T-helper 1 cell treated with Interleukin-12 subunit alpha and Interleukin-12 subunit beta and Interleukin-4 antibody, amounts not matched to agents 30 ng/mL and 1 ng/mL, for 36 hours (primary cell): ENCODE measurements around the gene COX17. TPM values are rescaled to one million over a fixed set of nuclear protein-coding genes. Genes with fewer than 3 reads are reported as not detected.

Experiments used
- intact Hi-C: fragments of 100-400 bp; cut with micrococcal nuclease; formaldehyde crosslinking; loops from one replicate; pipeline ENCODE4 v1.15.1; 2024
- total RNA-seq: library from RNA; stranded (reverse); gene quantifications from 2 replicates; pipeline ENCODE4 v1.2.3, GENCODE V29; 2022

COX17 gene, protein sequence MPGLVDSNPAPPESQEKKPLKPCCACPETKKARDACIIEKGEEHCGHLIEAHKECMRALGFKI
- total RNA-seq: 48.8 and 55.6 TPM in 2 replicates

DNA sequence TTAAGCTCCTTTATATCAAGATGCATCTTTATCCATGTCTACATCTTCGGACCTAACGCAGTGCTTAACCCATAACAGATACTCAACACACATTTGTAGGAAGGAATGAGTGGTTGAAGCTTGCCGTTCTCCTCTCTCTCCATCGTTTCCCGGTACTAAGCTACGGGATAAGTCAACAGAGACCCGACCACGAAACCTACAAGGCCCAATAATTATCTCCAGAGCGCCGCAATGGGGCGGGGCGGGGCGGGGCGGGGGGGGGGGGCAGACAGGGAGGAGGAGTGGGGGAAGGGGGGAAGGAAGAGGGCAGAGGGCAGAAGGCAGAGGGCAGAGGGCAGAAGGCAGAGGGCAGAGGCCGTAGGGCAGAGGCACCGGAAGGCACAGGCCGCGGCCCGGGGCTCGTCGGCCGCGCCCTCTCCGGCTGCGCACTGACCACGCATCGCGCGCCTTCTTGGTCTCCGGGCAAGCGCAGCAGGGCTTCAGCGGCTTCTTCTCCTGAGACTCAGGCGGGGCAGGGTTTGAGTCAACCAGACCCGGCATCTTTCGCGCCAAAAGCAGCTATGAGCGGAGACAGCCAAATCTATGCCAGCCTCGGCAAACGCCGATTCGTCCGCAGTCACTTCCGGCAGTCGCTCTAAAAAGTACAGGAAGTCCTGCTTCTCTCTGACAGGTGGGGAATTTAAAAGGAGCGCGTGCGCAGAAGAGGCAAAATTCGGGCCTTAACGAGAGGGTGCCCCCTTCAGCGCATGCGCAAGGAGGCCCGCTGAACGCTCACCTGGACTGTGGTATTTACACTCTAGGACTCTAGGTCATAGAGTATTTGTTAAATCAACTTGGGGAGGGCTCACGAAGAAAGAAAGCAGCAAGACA is at the start of gene COX17:
COX17 (minus strand) TSS at position 636 of the 870 bp plus-strand sequence; CDS start at position 540, 96 bp downstream.
- intact Hi-C loops: loop anchor here (1.0 to 10.0 kb wide), 17 partner anchors 23 to 1065 kb away; partner anchors contain the start of genes ADPRH, ARHGAP31, B4GALT4 and CD80

DNA sequence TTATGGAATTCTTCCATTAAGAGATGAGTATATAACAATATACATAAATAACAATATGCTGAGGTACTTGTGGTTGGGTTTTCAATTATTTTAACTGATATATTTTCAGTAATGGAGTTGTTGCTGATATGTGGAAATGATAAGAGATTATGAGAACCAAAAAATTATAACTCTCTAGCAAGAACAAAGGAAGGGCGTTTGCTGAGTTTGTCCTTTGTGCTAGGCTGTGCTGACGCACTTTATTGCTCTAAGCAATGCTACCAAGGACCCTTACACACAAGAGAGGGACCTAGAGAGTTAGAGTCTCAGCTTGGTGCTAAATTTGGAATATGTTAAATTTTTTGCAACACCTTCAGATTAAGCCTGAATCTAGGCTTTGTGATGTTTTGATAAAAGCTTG is 49.7 kb upstream of the COX17 start:
- intact Hi-C loops: no loop called here

DNA sequence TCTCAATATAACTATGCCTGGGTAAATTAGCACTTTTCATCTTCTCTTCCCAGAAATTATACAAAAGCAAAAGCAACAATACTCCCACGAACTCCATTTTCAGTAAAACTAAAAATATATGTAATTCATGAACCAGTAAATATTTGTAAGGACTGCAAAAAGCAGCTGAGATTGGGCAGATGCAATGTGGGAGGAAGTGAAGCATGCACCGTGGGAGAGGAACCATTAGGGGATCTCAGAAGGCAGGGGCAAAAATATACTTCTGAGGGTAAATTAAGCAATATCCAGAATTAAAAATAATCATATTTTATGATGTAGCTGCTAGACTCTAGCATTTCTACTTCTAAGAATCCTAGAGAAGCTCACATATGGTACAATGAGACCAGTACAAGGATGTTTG is 45.8 kb upstream of the COX17 start:
- intact Hi-C loops: no loop called here

DNA sequence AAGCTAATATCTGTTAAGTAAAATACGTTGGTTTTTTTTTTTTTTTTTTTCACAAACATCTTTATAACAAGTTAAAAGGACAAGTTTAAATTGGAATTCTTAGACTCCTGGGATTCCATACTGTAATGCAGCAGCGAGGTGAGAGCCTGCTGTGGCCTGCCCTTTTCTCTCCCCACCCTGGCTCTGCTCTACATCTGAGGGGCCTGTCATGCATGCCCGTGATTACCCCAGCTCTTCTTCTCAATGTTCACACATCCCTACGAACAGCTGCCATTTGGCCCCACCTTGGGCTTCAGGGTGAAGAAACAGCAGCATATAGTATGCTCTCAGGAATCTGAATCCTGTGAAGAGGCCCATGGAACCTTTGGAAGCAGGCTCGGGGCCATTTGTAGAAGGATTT is 40.3 kb upstream of the COX17 start:
- intact Hi-C loops: no loop called here

DNA sequence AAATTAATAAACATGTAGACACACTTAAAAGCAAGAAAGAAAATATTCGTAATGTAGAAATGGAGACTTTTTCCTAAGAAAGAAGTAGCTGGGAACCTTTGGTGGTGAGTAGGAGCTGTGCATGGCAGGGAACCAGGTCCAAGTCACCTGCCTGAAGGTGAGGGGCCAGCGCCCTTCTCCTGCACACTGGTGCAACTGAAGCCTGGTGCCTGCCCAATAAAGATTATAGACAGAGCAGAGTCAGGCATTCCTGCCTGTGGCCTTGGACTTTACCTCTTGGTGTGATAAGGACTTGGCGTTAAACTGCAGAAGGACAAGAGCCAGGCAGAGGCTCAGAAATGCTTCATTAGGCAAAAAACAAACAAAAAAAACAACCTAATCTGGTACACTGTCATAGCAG is 39.8 kb upstream of the COX17 start:
- intact Hi-C loops: no loop called here

DNA sequence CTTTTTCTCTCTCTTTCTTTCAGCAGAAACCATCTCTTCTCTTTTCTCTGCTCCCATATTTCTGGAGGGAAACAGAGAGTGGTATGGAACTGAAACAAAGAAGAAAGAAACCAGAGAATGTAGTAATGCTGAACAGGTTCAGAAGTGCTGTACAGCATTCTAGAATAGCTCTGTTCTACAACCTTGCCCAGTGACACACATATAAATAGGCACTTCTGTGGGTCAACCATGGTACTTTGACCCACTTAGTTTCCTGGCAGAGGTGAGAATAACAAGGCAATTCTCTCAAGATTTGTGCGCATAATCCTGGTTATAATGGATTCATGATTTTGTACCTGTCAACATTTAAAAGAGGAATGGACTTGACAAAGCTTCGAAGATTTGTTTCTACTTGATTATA is 37.9 kb upstream of the COX17 start:
- intact Hi-C loops: no loop called here

DNA sequence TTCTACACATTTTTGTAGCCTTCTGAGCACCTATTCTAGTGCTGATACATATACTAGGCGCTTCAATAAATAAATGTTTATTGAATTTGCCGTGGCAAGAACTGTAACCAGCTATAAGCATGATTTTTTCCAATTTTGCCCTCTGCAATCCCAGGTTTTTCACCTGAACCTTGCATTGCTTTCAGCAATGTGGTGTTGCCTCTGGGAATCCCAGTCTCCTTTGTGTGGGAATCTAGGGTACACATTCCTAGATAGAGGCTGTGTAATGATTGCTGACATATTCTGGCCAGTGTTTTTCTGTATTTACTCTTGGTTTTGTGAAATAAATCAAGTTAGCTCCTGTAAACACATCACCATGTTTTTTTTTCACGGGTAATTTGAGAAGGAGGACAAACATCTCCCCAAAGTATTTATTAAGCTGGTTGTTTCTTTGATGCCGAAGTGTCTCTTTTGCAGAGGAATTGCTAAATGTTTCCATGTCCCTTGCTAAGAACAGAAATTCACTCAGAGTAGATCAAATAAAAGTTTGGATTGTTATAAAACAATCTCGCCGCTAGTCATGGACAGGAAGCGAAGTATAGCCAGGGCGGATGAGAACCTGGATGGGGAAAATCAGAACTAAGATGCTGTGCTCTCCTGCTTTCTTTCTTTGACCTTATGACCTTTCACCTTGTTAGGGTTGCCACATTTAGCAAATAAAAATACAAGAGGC is 26.8 kb upstream of the COX17 start:
- intact Hi-C loops: loop anchor here (2.0 to 10.0 kb wide), 5 partner anchors 628 to 893 kb away; partner anchors contain the start of genes LRRC58 and NDUFB4

DNA sequence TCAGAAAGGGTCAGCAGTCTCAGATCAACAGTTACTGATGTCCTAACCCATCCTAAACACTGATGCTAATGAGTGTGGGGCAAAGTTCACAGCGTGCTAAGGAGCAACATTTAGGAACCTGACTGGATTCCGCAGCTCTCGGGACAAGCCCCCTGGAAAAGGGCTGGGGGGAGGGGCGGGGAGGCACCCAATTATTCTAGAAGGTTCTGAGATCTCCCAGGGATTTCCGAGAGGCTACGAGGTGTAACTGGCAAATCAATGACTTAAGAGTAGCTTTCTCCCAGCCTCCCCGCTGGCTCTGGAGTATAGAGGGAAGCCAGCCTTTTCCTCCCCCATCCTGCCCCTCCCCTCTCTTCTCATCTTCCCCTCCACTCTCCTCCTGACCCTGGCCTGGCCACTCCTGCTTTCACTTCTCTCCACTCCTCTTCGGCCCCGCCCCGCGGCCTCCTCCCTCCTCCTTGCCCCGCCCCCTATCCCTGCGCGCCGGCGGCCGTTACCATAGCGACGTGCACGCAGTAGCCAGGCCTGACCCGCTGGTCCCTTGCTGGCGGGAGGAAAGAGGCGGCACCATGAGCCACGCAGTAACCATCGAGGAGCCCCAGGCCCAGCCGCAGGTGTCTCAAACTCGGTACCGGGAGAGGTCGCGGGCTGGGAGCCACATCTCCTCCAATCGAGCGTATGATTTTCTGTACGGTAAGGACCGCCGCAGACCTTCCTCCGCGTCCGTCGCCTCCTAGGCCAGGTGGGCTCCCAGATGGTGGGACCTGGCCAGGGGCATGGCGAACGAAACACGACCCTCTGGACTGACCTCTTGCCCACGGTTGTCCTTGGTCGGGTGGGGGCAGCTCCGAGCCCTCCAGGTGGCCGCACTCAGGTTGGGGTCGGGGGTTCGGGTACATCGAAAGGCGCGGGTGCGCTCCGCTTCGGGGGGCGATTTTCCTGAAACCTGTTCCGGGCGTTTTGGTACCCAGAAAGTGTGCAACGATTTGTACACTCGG is 25.6 kb upstream of the COX17 start, which contains the start of gene CFAP91:
CFAP91 (plus strand) TSS at position 493 of the 998 bp plus-strand sequence; CDS start at position 570, 77 bp downstream.
- intact Hi-C loops: loop anchor here (2.0 to 10.0 kb wide), 5 partner anchors 629 to 894 kb away; partner anchors contain the start of genes LRRC58 and NDUFB4

DNA sequence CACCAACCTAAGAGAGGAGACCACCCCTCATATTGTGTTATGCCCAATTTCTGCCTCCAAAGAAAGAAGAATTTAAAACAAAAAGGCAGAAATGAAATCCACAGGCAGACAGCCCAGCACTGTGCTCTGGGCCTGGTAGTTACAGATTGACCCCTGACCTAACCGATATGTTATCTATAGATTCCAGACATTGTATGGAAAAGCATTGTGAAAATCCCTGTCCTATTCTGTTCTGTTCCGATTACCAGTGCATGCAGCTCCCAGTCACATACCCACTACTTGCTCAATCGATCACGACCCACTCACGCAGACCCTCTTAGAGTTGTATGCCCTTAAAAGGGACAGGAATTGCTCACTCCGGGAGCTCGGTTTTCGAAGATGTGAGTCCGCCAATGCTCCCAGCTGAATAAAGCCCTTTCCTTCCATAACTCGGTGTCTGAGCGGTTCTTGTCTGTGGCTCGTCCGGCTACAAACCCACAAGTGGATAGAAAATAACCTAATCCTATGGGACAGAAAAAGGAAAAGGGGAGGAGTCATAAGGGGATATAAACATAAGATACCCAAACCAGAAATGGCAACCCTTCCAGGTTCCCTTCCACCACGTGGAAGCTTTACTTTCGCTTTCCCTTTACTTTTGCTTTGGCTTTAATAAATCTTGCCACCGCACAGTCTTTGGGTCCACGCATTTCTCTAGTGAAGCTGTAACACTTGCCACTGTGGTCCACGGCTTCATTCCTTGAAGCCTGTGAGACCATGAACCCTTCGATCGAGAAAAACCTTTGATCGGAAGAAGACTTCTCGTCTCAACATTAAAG is 23.9 kb upstream of the COX17 start:
- intact Hi-C loops: loop anchor here (1.0 to 10.0 kb wide), 12 partner anchors 24 to 896 kb away; partner anchors contain the start of genes ARHGAP31, COX17, NDUFB4 and TIMMDC1

DNA sequence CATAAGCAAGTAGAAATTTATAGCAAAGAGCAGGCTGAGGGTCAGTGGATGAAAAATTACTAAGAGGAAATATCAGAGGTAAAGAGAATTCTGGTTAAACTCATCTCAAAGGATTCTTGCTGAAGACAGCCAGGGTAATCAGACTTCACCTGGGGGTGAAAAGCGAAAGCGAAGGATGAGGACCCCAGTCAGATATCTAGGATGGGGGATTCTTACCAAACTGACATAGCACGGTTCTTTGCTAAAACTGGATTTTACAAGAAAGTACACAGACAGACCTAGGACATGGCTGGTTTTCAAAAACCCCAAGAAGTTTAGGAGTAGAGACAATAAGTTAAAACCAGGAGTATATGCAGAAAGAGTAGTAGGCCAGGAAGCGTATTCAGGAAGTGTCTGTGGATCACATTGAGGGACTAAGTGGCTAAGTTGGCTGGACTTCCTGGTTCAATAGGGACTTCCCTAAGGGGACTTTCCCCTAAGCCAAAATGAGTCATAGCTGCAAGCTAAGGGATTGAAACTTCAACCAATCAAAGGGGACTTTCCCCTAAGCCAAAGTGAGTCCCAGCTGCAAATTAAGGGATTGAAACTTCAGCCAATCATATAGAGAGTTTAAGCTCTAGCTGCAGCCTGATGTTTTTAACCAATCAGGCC is 23.2 kb upstream of the COX17 start:
- intact Hi-C loops: loop anchor here (1.0 to 10.0 kb wide), 12 partner anchors 23 to 897 kb away; partner anchors contain the start of genes ARHGAP31, COX17, NDUFB4 and TIMMDC1

DNA sequence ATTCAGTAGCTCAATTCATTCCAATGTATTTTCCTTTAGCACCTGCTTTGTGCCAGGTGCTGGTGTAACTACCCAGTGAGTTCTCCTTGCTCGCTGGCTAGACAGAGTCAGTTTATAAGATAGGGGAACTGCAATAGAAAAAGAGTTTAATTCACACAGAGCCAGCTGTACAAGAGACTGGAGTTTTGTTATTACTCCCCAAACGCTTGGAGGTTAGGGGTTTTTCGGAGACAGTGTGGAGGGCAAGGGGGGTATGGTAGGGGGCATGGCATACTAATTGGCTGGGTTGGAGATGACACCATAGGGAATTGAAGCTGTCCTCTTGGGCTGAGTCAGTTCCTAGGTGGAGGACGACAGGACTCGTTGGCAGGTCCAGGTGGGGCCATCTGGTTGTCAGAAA is 20.2 kb upstream of the COX17 start:
- intact Hi-C loops: no loop called here

DNA sequence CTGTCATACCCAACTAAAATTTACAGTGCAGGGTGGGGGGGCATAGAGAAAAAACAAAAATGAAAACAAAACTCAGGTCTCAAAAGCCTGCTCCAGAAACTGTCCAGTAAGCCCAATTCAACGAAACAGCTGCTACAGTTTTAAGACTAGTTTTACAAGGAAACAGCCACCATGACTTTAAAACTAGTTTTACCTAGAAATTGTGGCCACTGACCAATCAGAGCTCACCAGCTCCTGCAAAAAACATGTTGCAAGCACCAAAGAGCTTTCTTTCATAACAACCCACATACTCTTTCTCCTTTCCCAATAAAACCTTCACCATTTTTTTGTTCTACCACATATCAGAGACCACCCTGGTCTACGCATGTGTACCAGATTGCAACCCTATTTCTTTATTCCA is 18.3 kb upstream of the COX17 start:
- intact Hi-C loops: no loop called here

DNA sequence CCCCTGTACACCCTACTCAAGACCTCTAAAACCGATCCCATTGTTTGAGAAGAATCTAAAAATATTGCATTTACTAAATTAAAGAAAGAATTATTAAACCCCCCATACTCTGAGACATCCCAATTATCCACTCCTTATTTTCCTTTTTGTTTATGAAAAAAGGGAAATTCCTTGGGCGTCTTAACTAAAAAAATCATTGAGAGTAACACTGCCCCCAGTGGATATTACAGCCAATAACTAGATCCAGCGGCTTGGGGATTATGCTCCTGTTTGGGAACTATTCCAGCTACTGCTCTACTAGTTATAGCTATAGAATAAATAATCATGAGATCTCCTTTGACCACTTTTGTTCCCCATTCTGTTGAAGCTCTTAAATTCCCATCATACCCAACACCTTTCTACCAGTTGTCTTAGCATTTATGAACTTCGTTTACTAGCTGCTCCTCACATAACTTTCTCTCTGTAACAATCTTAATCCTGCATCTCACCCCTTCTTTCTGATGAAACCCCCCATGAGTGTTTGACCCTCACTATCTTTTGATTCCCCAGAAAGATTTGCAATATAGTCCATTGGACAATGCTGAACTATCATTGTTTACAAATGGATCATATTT is 12.9 kb upstream of the COX17 start:
- intact Hi-C loops: no loop called here

DNA sequence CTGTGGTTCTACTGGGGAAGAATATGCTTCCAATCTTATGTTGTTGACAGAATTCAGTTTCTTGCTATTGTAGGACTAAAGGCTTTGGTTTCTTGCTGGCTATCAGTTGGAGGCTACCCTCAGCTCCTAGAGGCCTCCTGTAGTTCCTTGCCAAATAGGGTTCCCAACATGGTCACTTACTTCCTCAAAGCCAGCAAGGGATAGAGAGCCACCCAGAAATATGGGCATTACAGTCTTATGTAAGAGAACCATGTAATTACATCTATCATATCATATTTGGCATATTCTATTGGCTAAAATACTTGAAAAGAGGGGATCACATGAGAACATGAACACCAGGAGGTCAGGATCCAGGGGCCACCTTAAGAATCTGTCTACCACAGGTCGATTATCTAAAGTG is 6.2 kb upstream of the COX17 start:
- intact Hi-C loops: no loop called here

DNA sequence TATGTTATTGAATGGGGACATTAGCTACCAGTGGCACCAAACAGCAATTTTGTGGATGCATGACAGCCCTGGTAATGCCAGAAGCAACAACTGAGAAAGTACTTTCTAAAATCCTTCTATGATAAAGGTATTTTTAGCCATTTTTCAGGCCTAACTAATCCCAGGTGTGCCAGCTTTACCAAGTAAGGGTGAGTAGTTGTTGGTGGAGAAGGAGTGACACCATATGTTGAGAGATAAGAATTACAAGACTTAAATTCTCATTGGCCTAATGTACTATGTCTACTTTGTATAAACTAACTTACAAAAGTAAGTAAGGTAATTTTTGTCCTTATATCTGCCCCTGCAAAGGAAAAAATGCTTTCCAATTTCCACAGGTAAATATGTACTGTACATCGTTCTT is 4.1 kb upstream of the COX17 start:
- intact Hi-C loops: loop anchor here (1.0 kb wide), 11 partner anchors 122 to 799 kb away; partner anchors contain the start of genes CD80, IGSF11, TIMMDC1 and TMEM39A

DNA sequence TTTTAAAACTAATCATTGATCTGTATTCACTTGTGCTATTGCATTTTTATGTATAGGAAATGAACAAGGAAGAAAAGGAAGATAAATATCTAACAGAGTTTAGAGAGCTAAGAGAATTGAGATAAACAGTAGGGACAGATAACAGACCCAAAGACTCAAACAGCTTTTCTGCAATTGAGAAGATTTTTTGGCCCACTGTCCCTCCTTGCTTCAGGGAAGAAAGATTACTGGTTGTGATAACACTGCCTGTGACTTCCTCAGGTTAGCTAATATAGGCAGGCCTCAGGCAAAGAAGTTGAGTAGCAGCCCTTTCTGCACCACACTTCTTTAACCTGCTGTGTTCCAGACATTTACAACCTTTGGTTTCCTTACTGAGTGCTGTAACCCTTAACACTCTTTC is 2.7 kb upstream of the COX17 start:
- intact Hi-C loops: loop anchor here (10.0 kb wide), 1 partner anchor 915 kb away; the partner anchor contains the start of gene NDUFB4

DNA sequence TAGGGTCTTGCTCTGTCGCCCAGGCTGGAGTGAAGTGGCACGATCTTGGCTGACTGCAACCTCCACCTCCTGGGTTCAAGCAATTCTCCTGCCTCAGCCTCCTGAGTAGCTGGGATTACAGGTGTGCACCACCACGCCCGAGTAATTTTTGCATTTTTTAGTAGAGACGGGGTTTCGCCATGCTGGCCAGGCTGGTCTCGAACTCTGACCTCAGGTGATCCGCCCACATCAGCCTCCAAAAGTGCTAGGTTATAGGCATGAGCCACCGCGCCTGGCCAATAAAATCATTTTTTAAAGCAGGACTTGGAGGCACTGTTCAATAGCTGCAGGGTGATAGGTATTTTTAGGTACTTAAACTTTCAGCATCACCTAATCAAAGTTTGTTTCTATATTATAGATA is 1.0 kb upstream of the COX17 start:
- intact Hi-C loops: loop anchor here (10.0 kb wide), 1 partner anchor 917 kb away; the partner anchor contains the start of gene NDUFB4

DNA sequence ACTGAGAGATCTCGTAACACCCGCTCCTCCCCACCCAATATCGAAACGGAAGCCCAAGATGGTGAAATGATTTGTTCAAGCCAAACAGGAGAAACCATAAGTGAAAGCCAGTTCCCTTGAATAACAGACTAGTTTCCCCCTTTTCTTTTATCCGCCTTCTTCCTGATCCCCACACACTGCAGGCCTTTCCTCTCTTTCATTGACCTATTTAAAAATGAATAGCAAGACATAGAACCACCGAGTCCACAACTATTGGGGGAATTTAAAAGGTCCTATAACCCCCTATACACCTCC is 382 bp upstream of the COX17 start:
- intact Hi-C loops: loop anchor here (1.0 to 10.0 kb wide), 12 partner anchors 23 to 1065 kb away; partner anchors contain the start of genes B4GALT4, GSK3B, GTF2E1 and LRRC58
